NCI-H748 (cell line): ENCODE measurements around the gene SANBR.
"Not testable (repeated sequence)": the region's sequence is repeated elsewhere in the genome, so short reads cannot be mapped to it uniquely, and the experiment has no call there.

Experiments used
- DNase-seq: peaks from one replicate; lab custom pipeline; 2025; ENCODE audit not compliant: unreplicated experiment; lab: John Stamatoyannopoulos, UW

SANBR gene

DNA sequence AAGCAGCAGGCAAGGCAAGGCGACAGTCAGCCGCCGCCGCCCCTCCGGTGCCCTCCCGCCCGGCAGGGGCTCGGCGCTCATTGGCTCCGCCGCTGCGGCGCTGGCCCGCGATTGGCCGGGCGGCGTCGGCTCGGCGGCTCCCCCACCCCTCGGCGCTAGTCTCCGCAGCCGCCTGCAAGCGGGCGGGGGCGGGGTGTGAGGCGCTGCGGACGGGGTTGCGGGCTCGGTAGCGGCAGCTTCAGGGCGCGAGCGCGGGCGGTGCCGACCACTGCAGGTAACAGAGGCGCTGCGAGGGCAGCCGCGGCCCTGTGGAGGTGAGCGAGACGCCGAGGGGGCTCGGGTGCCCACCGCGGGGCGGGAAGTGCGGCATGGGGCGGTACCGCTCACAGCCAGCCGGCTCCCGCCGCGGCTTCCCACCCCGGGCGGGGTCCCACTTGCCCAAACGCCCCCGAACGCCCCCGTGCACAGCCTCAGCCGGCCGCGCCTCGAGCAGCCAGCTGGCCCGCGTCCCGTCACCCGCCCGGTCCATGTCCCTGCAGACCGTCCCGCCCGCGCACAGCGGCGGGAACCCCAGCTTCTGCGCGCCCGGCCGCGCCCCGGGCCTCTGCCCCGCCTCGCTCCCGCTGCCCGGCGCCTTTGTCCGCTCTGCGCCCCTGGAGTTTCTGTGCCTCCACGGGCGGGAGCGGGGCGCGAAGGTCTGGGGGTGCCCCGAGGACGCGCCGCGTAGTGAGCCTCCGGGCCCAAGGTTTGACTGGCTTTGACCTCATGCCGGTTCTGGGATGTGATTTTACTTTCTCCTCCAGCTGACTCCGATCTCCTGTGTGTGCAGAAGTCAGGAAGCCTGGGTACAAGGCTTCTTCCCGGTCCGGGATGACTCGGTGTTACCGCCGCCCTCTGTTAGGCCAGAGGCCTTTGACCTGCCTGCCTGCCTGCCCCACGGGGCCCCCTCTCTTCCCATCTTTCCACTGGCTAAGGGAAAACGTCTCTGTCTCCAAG, at the start of gene SANBR:
Gene SANBR (plus strand): TSS at position 158 of the 996 bp plus-strand sequence. CDS start 4,480 bp downstream, outside the sequence.
- DNase-seq, result peak; percentile 93

DNA sequence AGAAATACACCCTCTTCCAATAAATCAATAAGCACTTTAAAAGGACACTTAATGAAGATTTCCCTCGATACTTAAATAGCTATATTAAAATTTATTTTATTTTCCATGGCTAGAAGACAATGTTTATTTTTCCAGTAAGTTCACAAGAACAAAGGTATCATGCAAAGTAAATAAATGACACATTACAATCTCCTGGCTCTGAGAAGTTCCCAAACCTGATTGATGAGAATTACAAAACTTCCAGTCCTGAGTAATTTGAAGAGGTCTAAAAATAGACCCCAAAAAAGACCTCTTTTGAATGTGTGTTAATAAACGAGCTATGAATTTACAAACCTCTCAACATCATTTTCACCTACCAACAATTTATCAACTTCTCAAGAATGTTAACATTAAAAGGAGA, 49.7 kb upstream of the SANBR start:
- peak; percentile 1 for DNase-seq

DNA sequence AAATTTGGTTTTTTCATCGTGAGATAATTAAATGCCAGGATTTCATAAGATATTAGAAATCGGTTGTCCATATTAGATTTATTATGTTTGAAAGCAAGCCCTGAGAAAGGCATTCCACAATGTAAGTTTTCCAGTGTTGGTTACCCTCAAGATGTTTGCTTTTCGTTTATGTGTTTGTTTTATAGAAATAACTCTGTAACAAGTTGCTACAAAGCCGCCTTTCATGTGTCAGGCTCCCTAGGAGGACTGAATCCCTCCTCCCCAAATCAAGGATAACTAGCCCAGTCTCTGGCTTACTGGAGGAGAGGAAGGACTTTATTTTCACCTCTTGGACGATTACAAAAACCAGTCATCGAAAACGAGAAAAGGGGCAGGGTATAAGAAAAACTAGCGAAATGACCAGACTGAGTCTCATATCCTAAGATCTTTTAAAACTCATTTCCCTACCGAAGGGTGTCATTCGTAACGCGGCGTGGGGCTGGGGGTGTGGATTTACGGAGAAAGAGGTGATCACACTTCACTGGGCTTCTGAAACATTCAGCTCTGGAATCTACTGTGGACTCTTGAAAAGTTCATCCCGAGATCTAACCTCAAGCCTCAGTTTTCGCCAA, 49.2 kb upstream of the SANBR start:
- no peak for DNase-seq

DNA sequence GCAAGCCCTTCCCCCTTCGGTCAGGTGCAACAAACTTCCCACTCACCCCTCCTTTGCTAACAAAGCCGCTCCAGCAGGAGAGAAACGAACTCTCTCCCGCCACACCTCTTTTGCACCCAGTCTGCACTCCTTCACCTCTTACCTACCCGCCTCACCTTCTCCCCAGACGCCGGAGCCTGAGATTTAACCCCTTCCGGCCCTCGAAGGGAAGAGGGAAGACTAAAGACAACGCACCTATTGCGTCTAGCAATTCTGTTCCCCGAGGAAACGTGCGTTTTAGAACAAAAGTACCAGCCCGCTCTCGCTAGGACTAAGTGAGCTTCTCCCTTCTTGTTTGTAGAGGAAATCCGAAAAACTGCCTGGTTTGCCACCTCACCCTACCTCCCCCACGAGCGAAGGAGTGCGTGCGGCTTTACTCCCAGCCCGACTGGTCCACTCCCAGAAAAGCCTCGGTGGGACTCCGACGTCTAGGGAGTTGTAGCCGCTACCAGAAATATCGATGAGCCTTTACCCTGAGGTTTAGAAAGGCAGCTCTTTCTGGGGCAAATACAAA, 48.6 kb upstream of the SANBR start:
- peak; percentile 84 for DNase-seq

DNA sequence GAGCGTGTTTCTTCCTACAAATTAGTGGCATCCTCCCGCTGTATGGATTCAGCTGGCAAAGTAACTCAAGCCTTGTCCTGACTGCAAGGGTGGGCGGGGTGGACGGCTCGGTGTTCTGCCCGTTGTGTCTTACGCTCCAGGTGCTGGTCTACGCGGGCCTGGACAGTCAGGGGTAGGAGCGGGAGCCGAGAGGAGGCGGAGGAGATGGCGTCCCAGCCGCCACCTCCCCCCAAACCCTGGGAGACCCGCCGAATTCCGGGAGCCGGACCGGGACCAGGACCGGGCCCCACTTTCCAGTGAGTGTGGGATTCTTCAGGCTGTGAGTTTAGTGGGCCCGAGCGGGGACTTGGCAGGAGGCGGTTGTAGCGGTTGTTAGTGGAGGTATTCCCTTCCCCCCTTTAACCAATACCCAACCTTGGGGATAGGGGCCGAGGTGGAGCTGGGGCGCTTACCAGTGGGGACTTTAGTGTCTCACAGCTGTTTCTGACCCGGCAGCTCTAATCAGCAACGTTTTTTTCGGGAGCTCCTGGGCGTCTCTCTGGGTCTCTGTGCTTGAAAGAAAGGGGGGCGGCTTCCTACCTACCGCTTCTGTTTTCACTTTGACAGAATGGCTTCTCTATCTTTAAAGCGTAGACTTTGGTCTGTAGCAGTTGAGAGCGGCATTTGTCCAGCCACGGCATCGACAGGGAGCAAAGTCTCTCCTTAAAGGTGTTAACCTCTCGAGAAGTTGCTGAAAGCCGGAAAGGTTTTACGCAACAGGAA, 47.9 kb upstream of the SANBR start, which contains the start of the genes PEX13 and PUS10:
Gene PEX13 (plus strand): TSS at position 165 of the 762 bp plus-strand sequence. CDS start 40 bp downstream, at position 205.
Gene PUS10 (minus strand): TSS at position 700 of the 762 bp plus-strand sequence. CDS start 6,365 bp downstream, outside the sequence.
- peak; percentile 84 for DNase-seq

DNA sequence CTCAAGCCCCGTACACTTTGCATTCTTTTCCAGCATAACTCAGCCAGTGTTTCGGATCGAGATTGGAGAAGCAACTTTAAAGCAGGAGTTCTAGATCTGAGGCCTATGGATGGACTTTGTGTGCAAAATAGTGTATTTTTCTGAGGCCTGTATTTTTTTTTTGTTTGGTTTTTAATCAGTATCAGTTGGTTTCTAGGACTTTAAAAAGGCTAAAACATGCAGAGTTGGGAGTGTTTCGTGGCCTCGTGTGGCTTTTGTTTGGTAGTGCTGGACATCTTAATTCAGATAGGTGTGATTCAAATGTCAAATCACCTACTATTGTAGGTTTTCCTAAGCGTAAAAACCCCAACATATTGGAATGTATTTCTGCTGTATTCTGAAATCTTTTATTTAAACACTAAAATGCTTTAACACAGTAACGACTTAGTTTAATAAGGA, 47.3 kb upstream of the SANBR start:
- DNase-seq, result no peak

DNA sequence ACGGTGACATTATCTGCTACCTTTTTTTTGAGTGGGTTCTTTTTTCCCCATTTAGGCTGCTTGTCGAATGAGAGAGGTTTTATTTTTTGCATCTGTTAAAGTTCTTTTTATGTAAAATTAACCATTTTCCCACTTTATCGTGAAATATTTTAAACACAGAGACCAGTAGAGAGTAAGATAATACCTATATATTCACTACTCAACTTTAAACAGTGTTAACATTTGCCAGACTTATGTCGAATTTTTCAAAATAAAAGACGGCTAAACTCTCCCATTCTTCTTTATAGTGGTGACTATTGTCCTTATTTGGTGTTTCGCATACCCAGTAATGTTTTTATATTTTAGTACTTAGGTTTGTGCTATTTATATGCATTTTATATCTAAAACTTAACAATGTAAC, 46.9 kb upstream of the SANBR start:
- no peak for DNase-seq

DNA sequence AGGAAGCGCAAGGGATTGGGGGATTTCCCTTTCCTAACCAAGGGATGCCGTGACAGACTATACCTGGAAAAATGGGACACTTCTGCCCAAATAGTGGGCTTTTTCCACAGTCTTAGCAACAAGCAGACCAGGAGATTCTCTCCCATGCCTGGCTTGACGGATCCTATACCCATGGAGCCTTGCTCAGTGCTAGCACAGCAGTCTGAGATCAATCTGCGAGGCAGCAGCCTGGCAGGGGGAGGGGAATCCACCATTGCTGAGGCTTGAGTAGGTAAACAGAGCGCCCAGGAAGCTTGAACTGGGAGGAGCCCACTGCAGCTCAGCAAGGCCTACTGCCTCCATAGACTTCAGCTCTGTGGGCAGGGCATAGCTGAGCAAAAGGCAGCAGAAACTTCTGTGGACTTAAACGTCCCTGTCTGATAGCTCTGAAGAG, 44.4 kb upstream of the SANBR start:
- no peak for DNase-seq

DNA sequence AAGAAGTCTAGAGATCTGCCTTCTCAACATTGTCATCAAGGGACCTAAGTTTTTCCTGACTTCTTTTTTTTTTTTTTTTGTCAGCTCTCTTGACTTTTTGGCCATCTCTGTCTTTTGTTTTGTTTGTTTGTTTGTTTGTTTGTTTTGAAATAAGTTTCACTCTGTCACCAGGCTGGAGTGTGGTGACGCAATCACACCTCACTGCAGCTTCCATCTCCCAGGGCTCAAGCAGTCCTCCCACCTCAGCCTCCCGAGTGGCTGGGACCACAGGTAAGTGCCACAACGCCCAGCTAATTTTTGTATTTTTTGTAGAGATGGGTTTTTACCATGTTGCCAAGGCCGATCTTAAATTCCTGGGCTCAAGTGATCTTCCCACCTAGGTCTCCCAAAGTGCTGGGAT, 42.0 kb upstream of the SANBR start:
- no peak for DNase-seq

DNA sequence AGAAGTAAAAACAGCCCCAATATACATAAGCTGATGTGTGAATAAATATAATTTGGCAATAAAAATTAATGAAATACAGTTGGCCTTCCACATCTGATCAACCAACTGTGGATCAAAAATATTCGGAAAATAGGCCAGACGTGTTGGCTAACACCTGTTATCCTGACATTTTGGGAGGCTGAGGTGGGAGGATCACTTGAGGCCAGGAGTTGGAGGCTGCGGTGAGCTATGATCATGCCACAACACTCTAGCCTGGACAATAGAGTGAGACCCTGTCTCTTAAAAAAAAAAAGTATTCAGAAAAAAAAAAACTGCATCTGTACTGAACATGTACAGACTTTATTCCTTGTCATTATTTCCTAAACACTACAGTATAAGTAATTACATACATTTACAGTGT, 36.1 kb upstream of the SANBR start:
- no peak for DNase-seq

DNA sequence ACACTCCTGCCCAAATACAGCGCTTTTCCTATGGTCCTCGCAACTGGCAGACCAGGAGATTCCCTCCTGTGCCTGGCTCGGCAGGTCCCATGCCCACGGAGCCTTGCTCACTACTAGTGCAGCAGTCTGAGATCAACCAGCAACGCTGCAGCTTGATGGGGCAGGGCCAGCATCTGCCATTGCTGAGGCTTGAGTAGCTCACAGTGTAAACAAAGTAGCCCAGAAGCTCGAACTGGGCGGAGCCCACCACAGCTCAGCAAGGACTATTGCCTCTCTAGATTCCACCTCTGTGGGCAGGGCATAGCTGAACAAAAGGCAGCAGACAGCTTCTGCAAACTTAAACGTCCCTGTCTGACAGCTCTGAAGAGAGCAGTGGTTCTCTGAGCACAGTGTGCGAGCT, 31.1 kb upstream of the SANBR start:
- not testable (repeated sequence) for DNase-seq

DNA sequence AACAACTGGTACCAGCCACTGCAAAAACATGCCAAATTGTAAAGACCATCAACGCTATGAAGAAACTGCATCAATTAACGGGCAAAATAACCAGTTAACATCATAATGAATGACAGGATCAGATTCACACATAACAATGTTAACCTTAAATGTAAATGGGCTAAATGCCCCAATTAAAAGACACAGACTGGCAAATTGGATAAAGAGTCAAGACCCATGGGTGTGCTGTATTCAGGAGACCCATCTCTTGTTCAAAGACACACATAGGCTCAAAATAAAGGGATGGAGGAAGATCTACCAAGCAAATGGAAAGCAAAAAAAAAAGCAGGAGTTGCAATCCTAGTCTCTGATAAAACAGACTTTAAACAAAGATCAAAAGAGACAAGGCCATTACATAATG, 29.0 kb upstream of the SANBR start:
- not testable (repeated sequence) for DNase-seq

DNA sequence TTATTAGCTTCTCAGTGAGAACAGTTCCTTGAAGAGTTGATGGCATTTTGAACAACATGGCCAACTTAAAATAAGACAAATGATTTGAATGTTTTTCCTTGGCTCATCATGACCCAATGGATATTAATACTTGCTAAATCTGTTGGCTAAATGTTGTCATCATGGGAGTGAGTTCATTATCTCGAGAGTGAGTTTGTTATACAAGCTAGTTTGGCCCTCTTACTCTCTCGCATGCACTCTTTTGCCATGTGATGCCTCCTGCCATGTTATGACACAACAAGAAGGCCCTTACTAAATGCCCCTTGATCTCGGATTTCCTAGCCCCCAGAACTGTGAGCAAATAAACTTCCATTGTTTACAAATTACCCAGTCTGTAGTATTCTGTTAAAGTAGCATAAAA, 22.9 kb upstream of the SANBR start:
- no peak for DNase-seq

DNA sequence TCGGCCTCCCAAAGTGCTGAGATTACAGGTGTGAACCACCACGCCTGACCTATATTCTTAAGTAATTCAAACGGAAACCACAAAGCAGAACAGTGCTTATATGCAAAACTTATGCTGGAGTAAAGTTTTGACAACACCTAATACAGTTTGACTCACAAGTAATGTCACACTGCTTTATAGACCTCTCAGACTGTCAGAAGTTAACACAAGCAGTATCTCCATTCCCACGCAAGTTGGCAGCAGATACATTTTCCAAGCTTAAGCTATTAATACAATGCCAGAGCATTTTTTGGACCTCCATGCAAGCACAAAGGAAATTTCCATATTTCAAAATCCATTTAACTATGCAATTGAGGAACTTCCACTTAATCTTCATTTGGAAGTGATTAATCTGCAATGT, 21.0 kb upstream of the SANBR start:
- DNase-seq, result no peak

DNA sequence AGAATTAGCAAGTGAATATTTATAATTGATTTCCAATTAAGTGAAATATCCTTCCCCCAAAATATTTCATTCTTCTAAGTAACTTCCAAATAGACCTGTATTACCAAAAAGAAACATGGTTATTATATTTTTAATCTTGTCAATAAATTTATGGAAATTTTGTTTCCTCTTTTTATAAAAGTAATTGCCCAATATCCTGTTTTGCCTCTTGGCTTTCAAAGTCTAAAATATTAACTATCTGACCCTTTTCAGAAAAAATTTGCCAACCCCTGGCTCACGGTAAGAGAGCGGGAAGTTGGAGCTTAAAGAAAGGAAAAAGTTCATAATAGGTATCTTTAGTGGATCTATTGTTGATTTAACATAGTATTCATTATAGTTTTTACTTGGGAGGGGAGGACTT, 20.4 kb upstream of the SANBR start:
- DNase-seq, result no peak

DNA sequence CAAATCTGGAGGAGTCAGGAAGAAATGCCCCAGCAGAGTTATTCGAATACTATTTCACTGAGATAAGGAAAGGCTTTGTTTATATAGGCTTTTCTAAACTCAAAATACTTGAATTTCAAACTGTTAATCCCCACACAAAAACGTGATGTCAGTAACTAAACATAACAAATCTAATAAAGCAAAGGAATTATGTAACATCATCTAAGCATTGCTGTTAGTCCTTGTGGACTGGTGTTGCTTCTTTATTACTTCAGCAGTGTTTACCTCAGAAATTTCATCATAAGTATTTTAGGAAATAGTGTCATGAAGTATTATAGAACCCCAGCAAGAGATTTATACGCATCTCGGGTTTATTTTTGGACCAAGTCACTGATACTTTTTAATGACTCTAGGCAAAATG, 19.7 kb upstream of the SANBR start:
- no peak for DNase-seq

DNA sequence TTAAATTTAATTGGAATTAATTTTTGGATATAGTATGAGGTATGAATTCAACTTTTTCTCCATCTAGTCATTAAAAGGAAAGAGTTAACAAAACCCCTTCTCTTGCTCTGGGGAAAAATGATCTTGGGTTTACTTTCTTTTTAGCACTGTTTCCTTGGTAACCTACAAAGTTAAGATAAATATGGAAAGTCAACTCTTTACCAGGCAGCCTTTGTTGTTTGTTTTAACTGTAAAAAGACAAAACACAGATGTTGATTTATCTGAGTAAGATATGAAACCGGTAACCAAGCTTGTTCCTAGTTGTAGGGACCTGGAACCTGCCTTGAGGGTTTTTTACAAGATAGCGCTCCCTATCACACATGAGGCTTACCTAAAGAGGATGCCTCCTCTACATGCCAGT, 10.1 kb upstream of the SANBR start:
- no peak for DNase-seq

DNA sequence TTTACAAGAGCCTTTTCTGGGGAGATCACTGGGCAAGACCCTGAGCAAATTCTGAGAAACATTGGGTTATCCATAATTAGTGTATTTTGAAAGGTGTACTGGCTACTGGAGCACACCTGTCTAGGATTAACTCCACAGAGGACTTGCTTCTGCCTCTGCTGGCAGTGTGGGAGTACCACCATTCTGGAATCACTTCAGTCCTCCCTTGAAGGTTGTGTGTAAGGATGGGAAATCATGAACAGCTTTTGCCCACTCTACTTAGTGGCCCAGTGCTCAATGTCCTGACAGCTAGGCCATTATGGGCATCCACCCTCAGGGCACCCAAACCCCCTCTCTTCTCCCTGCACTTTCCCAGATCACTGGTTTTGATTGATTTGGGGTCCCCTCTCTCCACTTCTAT, 8.1 kb upstream of the SANBR start:
- DNase-seq, result no peak

DNA sequence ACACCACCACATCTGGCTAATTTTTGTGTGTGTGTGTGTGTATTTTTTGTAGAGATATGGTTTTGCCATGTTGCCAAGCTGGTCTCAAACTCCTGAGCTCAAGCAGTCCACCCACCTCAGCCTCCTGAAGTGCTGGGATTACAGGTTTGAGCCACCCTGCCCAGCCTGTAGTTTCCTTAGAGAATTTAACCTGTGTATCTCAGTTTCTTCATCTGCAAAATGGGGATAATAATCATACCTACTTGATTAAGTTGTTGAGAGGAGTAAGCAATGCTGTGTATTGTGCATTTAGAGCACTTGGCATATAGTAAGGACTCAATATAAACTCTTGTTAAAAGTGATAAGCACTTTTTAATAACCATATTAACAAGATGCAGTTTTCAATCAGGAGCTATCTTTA, 6.3 kb upstream of the SANBR start:
- DNase-seq, result no peak

DNA sequence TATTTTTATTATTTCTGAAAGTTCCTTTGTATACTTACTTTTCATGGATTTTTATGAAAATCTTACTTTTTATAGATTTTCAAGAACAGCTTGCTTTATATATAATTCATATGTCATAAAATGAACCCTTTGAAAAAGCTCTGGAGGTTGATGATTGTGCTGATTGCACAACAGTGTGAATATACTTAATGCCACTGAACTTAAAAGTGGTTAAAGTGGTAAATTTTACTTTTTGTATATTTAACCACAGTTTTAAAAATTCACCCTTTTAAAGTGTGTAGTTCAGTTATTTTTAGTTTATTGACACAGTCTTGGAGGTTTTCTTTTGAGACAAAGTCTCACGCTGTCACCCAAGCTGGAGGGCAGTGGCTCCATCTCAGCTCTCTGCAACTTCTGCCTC, 8.4 kb downstream of the SANBR start:
- DNase-seq, result no peak

DNA sequence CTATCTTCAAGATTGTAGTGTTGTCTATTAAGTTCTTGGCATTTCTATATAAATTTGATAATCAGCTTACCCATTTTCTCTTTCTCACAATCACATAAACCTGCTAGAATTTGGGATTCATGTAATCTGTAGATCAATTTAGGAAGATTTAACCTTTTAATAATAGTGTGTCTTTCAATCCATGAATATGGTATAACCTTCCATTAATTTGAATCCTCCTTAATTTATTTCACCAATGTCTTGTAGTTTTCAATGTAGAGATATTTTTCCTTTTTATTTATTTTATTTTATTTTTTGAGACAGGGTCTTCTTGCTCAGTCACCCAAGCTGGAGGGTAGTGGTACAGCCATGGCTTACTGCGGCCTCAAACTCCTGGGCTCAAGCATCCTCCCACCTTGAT, 20.2 kb downstream of the SANBR start:
- DNase-seq, result no peak
